IMR-90 (cell line): ENCODE results near the gene RALGPS1. TPM values are rescaled to one million over a fixed set of nuclear protein-coding genes. Genes with fewer than 3 reads are reported as not detected.

ENCODE experiments used
- ATAC-seq: fragments of 200-7000 bp; cut with Tn5 transposase; 2 replicates; pipeline ENCODE4 v1.9.1; 2020; ENCODE audit warnings: low read depth, mild to moderate bottlenecking, moderate library complexity
- BruUV-seq: library from RNA; stranded (reverse); fragments of 400-500 nt; replicated peaks from 2 replicates; lab custom pipeline; 2021; lab: Mats Ljungman, UMichigan
- CTCF ChIA-PET: fragments of 300-600 bp; formaldehyde crosslinking; extraction: SDS; loops from one replicate; lab custom pipeline; 2021; ENCODE audit warnings: antibody characterized with exemption; lab: Yijun Ruan, JAX
- POLR2A ChIA-PET: fragments of 300-600 bp; sonication (Branson Sonifier 250); formaldehyde crosslinking; loops from one replicate; lab custom pipeline; 2022; ENCODE audit warnings: antibody characterized with exemption; ENCODE audit not compliant: unreplicated experiment; lab: Charles Lee
- DNase-seq: peaks from one replicate; pipeline ENCODE4 v3.0.0; 2013
- H2AFZ ChIP-seq: replicated peaks from 2 replicates; pipeline ENCODE3; 2013; ENCODE audit warnings: low read length, mild to moderate bottlenecking; ENCODE audit not compliant: poor library complexity
- H2AK5ac ChIP-seq: 2 replicates; pipeline ENCODE4 v1.6.1; 2013; ENCODE audit warnings: low read depth, low read length, inconsistent platforms
- H2AK9ac ChIP-seq: replicated peaks from 2 replicates; pipeline ENCODE3; 2013; ENCODE audit warnings: mild to moderate bottlenecking, low read depth, low read length, moderate library complexity; ENCODE audit not compliant: poor library complexity
- H2BK120ac ChIP-seq: 2 replicates; pipeline ENCODE4 v1.6.1; 2013; ENCODE audit warnings: low read depth, low read length, inconsistent platforms
- H2BK15ac ChIP-seq: 3 replicates; pipeline ENCODE4 v1.6.1; 2013; ENCODE audit warnings: low read depth, low read length, inconsistent platforms
- H2BK20ac ChIP-seq: 2 replicates; pipeline ENCODE4 v1.6.1; 2013; ENCODE audit warnings: low read depth, mild to moderate bottlenecking, inconsistent platforms, low read length, moderate library complexity
- H2BK5ac ChIP-seq: 2 replicates; pipeline ENCODE4 v1.6.1; 2013; ENCODE audit warnings: mild to moderate bottlenecking, low read depth, low read length, inconsistent platforms; ENCODE audit not compliant: poor library complexity, severe bottlenecking
- H3K14ac ChIP-seq: replicated peaks from 2 replicates; pipeline ENCODE4 v1.6.1; 2013; ENCODE audit warnings: low read depth, low read length, inconsistent platforms
- H3K18ac ChIP-seq: 2 replicates; pipeline ENCODE4 v1.6.1; 2013; ENCODE audit warnings: low read depth, low read length, control low read depth
- H3K23ac ChIP-seq: 2 replicates; pipeline ENCODE4 v1.6.1; 2013; ENCODE audit warnings: low read depth, low read length, inconsistent platforms
- H3K27ac ChIP-seq: 2 replicates; pipeline ENCODE4 v1.5.1; 2013; ENCODE audit warnings: mild to moderate bottlenecking, control low read depth, low read length; ENCODE audit not compliant: insufficient read depth
- H3K27me3 ChIP-seq: 2 replicates; pipeline ENCODE4 v1.6.1; 2013; ENCODE audit warnings: low read length; ENCODE audit not compliant: control insufficient read depth, insufficient read depth
- H3K36me3 ChIP-seq: 2 replicates; pipeline ENCODE4 v1.6.1; 2013; ENCODE audit warnings: low read length, mixed read lengths; ENCODE audit not compliant: control insufficient read depth, insufficient read depth
- H3K4ac ChIP-seq: 2 replicates; pipeline ENCODE4 v1.6.1; 2013; ENCODE audit warnings: low read depth, low read length, inconsistent platforms
- H3K4me1 ChIP-seq: 2 replicates; pipeline ENCODE4 v1.6.1; 2013; ENCODE audit warnings: low read length, mixed read lengths; ENCODE audit not compliant: control insufficient read depth, insufficient read depth
- H3K4me2 ChIP-seq: 2 replicates; pipeline ENCODE4 v1.6.1; 2013; ENCODE audit warnings: low read depth, mild to moderate bottlenecking, control low read depth, low read length, moderate library complexity
- H3K4me3 ChIP-seq: 2 replicates; pipeline ENCODE4 v1.5.1; 2013; ENCODE audit warnings: low read depth, mild to moderate bottlenecking, control low read depth, low read length, moderate library complexity; ENCODE audit not compliant: insufficient read depth
- H3K56ac ChIP-seq: 2 replicates; pipeline ENCODE4 v1.6.1; 2013; ENCODE audit warnings: low read length, inconsistent platforms; ENCODE audit not compliant: insufficient read depth; ENCODE audit errors: extremely low read depth
- H3K79me1 ChIP-seq, 2 experiments: 2 replicates each; pipeline ENCODE4 v1.6.1; 2013; ENCODE audit warnings: low read length in 2 of 2, inconsistent platforms in 1 of 2, low read depth in 1 of 2
- H3K9ac ChIP-seq: 2 replicates; pipeline ENCODE4 v1.6.1; 2013; ENCODE audit warnings: low read depth, low read length, control low read depth
- H3K9me1 ChIP-seq: 2 replicates; pipeline ENCODE4 v1.6.1; 2013; ENCODE audit warnings: low read length, inconsistent platforms; ENCODE audit not compliant: insufficient read depth
- H3K9me3 ChIP-seq: 2 replicates; pipeline ENCODE4 v1.6.1; 2013; ENCODE audit warnings: low read length; ENCODE audit not compliant: control insufficient read depth, insufficient read depth
- H4K20me1 ChIP-seq: 2 replicates; pipeline ENCODE4 v1.6.1; 2013; ENCODE audit warnings: low read length, inconsistent platforms; ENCODE audit not compliant: insufficient read depth
- H4K5ac ChIP-seq: 2 replicates; pipeline ENCODE4 v1.6.1; 2013; ENCODE audit warnings: mild to moderate bottlenecking, low read depth, low read length, control low read depth
- H4K8ac ChIP-seq, 2 experiments: 2 replicates each; pipeline ENCODE4 v1.6.1; 2013; ENCODE audit warnings: low read depth in 2 of 2, low read length in 2 of 2, control low read depth in 1 of 2, inconsistent platforms in 1 of 2
- H4K91ac ChIP-seq: 2 replicates; pipeline ENCODE4 v1.6.1; 2013; ENCODE audit warnings: low read depth, low read length, inconsistent platforms; ENCODE audit not compliant: insufficient read depth
- BHLHE40 ChIP-seq: fragments of 150-350 bp; IDR thresholded peaks from 2 replicates; pipeline ENCODE4 v1.6.1; 2016; ENCODE audit warnings: mild to moderate bottlenecking, low read depth, low read length
- CEBPB ChIP-seq: IDR thresholded peaks from 2 replicates; pipeline ENCODE4 v1.6.1; 2012; ENCODE audit warnings: low read depth, low read length, improper control_type of control experiment
- CHD1 ChIP-seq: IDR thresholded peaks from 2 replicates; pipeline ENCODE4 v1.6.1; 2012; ENCODE audit warnings: low read depth, low read length, improper control_type of control experiment
- FOS ChIP-seq: fragments of 150-350 bp; IDR thresholded peaks from 2 replicates; pipeline ENCODE4 v1.6.1; 2016; ENCODE audit warnings: low read depth, low read length
- MAFK ChIP-seq: IDR thresholded peaks from 2 replicates; pipeline ENCODE4 v1.6.1; 2012; ENCODE audit warnings: low read depth, low read length, improper control_type of control experiment
- MAZ ChIP-seq: IDR thresholded peaks from 2 replicates; pipeline ENCODE4 v1.6.1; 2012; ENCODE audit warnings: low read depth, mild to moderate bottlenecking, low read length, improper control_type of control experiment, moderate library complexity, borderline replicate concordance
- NFE2L2 ChIP-seq: fragments of 150-350 bp; IDR thresholded peaks from 2 replicates; pipeline ENCODE4 v1.6.1; 2016; ENCODE audit warnings: low read depth, mild to moderate bottlenecking, low read length
- POLR2A ChIP-seq: IDR thresholded peaks from 2 replicates; pipeline ENCODE4 v1.6.1; 2012; ENCODE audit warnings: mild to moderate bottlenecking, low read depth, low read length
- RAD21 ChIP-seq: IDR thresholded peaks from 2 replicates; pipeline ENCODE4 v1.6.1; 2012; ENCODE audit warnings: low read length, improper control_type of control experiment
- RCOR1 ChIP-seq: IDR thresholded peaks from 2 replicates; pipeline ENCODE4 v1.6.1; 2012; ENCODE audit warnings: mild to moderate bottlenecking, low read length, improper control_type of control experiment; ENCODE audit not compliant: insufficient replicate concordance
- RFX5 ChIP-seq: IDR thresholded peaks from 2 replicates; pipeline ENCODE4 v1.8.0; 2012; ENCODE audit warnings: low read depth, mild to moderate bottlenecking, low read length, moderate library complexity
- SMC3 ChIP-seq: fragments of 150-350 bp; IDR thresholded peaks from 2 replicates; pipeline ENCODE4 v1.6.1; 2016; ENCODE audit warnings: low read depth, mild to moderate bottlenecking, antibody characterized with exemption, low read length, moderate library complexity
- WGBS, 2 experiments: methylation state at CpG; one replicate each; pipeline versions ENCODE4 v1.1.5 to v1.1.7; 2013; ENCODE audit warnings: missing lambda C conversion rate in 2 of 2; ENCODE audit not compliant: insufficient read length in 1 of 2; ENCODE audit errors: extremely low coverage in 2 of 2; 5-methylcytosine and 5-hydroxymethylcytosine counted together
- dilution Hi-C: fragments of 300-500 bp; cut with HindIII; formaldehyde crosslinking; loops from one replicate; pipeline ENCODE4 v1.14.3; 2018; ENCODE audit warnings: low sequenced_read_pairs; ENCODE audit not compliant: unreplicated experiment
- in situ Hi-C: fragments of 300-500 bp; cut with MboI; formaldehyde crosslinking; loops from 3 replicates; pipeline ENCODE4 v1.14.3; 2019; ENCODE audit warnings: low sequenced_read_pairs, inconsistent platforms, mixed read lengths
- intact Hi-C: fragments of 100-400 bp; cut with micrococcal nuclease; formaldehyde crosslinking; loops from 2 replicates; pipeline ENCODE4 v1.10.0; 2022
- polyA plus RNA-seq, 3 experiments: library from polyadenylated mRNA; depleted of rRNA; stranded (reverse); fragments of >200 nt; gene quantifications; 2 replicates each; pipeline ENCODE4 v1.2.3, GENCODE V29; 2012; ENCODE audit warnings: low replicate concordance in 1 of 3
- total RNA-seq: library from RNA; depleted of rRNA; stranded (reverse); fragments of >200 nt; gene quantifications from 2 replicates; pipeline ENCODE4 v1.2.3, GENCODE V29; 2012
- TF ChIP-seq, protein P1 (sequence below): conservative IDR thresholded peaks from 2 replicates; pipeline ENCODE4 v1.5.1; 2012; ENCODE audit warnings: mild to moderate bottlenecking, low read depth, low read length, improper control_type of control experiment
- TF ChIP-seq, protein P2 (sequence below): fragments of 150-350 bp; IDR thresholded peaks from 2 replicates; pipeline ENCODE4 v1.6.1; 2017; ENCODE audit warnings: mild to moderate bottlenecking, antibody characterized with exemption, low read length, low read depth
- TF ChIP-seq, protein P3 (sequence below): fragments of 150-350 bp; IDR thresholded peaks from 2 replicates; pipeline ENCODE4 v1.6.1; 2016; ENCODE audit warnings: low read depth, mild to moderate bottlenecking, low read length, moderate library complexity, borderline replicate concordance

The RALGPS1 gene
- total and polyA plus RNA-seq, 2 of the 4 experiments (the other 2 are of a cell fraction): 0.90 to 2.8 TPM

DNA sequence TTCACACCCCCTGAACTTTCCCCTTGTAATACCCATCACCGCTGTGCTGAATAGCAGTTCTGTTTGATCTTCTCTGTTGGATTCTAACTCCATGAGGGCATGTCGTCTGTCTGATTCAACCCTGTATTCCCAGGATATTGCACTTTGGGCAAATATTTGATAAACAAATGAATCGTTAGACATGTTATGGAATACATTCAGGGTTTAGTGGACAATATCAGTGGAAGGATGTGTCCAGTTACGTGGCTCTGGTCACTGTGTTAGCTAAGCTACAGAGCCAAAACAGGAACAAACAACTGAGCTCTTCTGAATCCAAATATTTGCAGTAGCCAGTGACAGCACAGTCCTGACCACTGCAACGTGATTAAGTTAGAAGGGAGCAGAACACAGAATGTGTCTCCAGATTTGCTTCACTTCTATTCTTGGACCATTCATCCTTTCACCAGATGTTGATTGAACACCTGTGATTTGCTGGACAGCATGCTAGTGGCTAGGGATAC is 194.7 kb downstream of the RALGPS1 start (continued):
- no peak for TF ChIP-seq MAZ

DNA sequence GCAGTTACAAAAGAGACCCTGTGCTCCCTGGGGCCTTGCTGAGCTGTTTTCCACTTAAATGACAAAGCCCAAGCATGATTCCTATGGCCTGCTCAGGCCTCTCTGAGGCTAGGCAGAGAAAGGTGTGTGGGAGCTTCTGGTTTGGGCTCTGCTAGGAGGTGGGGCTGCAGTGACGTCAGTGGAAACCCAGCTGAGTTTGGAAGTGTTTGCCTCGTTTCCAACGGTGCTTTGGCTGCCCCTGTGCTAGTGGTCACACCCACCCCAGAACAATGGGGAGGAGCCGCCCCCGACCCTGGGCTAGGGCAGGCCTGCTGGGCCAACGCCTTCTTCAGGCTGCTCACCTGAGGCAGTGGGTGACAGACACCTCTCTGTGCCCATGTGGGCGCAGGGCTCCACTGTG is 197.5 kb downstream of the RALGPS1 start:
- H3K9me3 ChIP-seq: no peaks in the 10 kb centered on the region
- H2AK5ac ChIP-seq: no peak overlapping the region
- H3K36me3 ChIP-seq: peaks cover 58% of the 10 kb centered on the region
- no peak overlapping the region for H2BK5ac ChIP-seq
- H4K5ac ChIP-seq: no peak overlapping the region
- H2AK9ac ChIP-seq: no peak overlapping the region
- DNase-seq: no peak
- H3K4ac ChIP-seq: no peak overlapping the region
- in situ Hi-C loops (no loop called here), intact Hi-C loops (no loop called here), dilution Hi-C loops (no loop called here)
- no peak overlapping the region for H3K56ac ChIP-seq
- no peak overlapping the region for H2BK20ac ChIP-seq
- no peak overlapping the region for H3K14ac ChIP-seq
- POLR2A ChIA-PET: no interaction called here
- no peak for ATAC-seq
- no peak overlapping the region for H2AFZ ChIP-seq
- H3K23ac ChIP-seq: no peak overlapping the region
- no peak overlapping the region for H2BK15ac ChIP-seq
- H4K8ac ChIP-seq: no peak overlapping the region
- no peak overlapping the region for H2BK120ac ChIP-seq
- no TSS peak for BruUV-seq
- H3K18ac ChIP-seq: no peak overlapping the region
- CTCF ChIA-PET: no interaction called here
- H3K4me3 ChIP-seq: no peak overlapping the region
- peaks cover 59% of the 10 kb centered on the region for H4K20me1 ChIP-seq
- H3K27ac ChIP-seq: no peak overlapping the region
- no peak overlapping the region for H4K91ac ChIP-seq
- peaks cover 20% of the 10 kb centered on the region for H3K9me1 ChIP-seq
- H3K9ac ChIP-seq: no peak overlapping the region
- H3K4me1 ChIP-seq: peaks cover 17% of the 10 kb centered on the region
- peaks cover 10 to 59% of the 10 kb centered on the region in 2 experiments; a peak in 3 of 4 replicates for H3K79me1 ChIP-seq
- H3K27me3 ChIP-seq: no peaks in the 10 kb centered on the region
- H3K4me2 ChIP-seq: no peak overlapping the region
- 80% methylated on average over 1 of the region's 7 CpGs; no CpG with 5 or more reads in 1 of the 2 experiments for WGBS, 2 experiments
- TF ChIP-seq SMC3 (no peak), NFE2L2 (no peak), CHD1 (no peak), BHLHE40 (no peak), RFX5 (no peak), RCOR1 (no peak), RAD21 (no peak), CEBPB (no peak), POLR2A (no peak), MAFK (no peak), FOS (no peak), MAZ (no peak)
- TF ChIP-seq, protein P1, sequence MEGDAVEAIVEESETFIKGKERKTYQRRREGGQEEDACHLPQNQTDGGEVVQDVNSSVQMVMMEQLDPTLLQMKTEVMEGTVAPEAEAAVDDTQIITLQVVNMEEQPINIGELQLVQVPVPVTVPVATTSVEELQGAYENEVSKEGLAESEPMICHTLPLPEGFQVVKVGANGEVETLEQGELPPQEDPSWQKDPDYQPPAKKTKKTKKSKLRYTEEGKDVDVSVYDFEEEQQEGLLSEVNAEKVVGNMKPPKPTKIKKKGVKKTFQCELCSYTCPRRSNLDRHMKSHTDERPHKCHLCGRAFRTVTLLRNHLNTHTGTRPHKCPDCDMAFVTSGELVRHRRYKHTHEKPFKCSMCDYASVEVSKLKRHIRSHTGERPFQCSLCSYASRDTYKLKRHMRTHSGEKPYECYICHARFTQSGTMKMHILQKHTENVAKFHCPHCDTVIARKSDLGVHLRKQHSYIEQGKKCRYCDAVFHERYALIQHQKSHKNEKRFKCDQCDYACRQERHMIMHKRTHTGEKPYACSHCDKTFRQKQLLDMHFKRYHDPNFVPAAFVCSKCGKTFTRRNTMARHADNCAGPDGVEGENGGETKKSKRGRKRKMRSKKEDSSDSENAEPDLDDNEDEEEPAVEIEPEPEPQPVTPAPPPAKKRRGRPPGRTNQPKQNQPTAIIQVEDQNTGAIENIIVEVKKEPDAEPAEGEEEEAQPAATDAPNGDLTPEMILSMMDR: no peak
- TF ChIP-seq, protein P2, sequence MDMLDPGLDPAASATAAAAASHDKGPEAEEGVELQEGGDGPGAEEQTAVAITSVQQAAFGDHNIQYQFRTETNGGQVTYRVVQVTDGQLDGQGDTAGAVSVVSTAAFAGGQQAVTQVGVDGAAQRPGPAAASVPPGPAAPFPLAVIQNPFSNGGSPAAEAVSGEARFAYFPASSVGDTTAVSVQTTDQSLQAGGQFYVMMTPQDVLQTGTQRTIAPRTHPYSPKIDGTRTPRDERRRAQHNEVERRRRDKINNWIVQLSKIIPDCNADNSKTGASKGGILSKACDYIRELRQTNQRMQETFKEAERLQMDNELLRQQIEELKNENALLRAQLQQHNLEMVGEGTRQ: no peak
- TF ChIP-seq, protein P3, sequence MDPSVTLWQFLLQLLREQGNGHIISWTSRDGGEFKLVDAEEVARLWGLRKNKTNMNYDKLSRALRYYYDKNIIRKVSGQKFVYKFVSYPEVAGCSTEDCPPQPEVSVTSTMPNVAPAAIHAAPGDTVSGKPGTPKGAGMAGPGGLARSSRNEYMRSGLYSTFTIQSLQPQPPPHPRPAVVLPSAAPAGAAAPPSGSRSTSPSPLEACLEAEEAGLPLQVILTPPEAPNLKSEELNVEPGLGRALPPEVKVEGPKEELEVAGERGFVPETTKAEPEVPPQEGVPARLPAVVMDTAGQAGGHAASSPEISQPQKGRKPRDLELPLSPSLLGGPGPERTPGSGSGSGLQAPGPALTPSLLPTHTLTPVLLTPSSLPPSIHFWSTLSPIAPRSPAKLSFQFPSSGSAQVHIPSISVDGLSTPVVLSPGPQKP: no peak
